Measurements from ENCODE around the gene AHSP. TPM values are rescaled to one million over a fixed set of nuclear protein-coding genes. Genes with fewer than 3 reads are reported as not detected.
A peak's percentile ranks its signal among the peaks of the same experiment; 100 is the strongest.
"Not testable (repeated sequence)": the region's sequence is repeated elsewhere in the genome, so short reads cannot be mapped to it uniquely, and the experiment has no call there.

Gene AHSP
- total RNA-seq, 4 donors from 2014 or later, result 1.2 TPM; not detected in 3

- peak overlapping the region; percentile 45 to 51 (median 46) for H3K4me3 ChIP-seq
- H3K27ac ChIP-seq (replicated peaks in 1 of 4), result no peak overlapping the region
- H3K27me3 ChIP-seq, result peaks cover 0 to 50% (median 13%) of the 10 kb centered on the region in 4 donors
- 22% methylated on average over 6 of the region's 57 CpGs for WGBS
- peaks cover 0 to 7% (median 0%) of the 10 kb centered on the region in 4 donors for H3K9me3 ChIP-seq
- no peaks in the 10 kb centered on the region for H3K36me3 ChIP-seq
- TF ChIP-seq CTCF (IDR thresholded peaks at IDR 0.05), result no peak
- TF ChIP-seq POLR2AphosphoS5 (IDR thresholded peaks at IDR 0.05), result no peak
- intact Hi-C loops (cut with DNase I), result no loop called here
- no peak for DNase-seq (ENCODE audit: extremely low spot score)
- peaks cover 5 to 9% (median 8%) of the 10 kb centered on the region in 4 donors for H3K4me1 ChIP-seq
Measured at GRCh38 chr16:31537362-31538242, 9.9 kb downstream of the AHSP start.

- H3K4me1 ChIP-seq; H3K36me3 ChIP-seq; intact Hi-C loops (cut with DNase I); H3K27ac ChIP-seq (replicated peaks in 1 of 4); DNase-seq (ENCODE audit: extremely low spot score); H3K4me3 ChIP-seq: not testable (repeated sequence)
- peaks cover 0 to 47% (median 13%) of the 10 kb centered on the region in 4 donors for H3K27me3 ChIP-seq
- H3K9me3 ChIP-seq, result peaks cover 0 to 11% (median 0%) of the 10 kb centered on the region in 4 donors
- 71% methylated on average over 7 of the region's 7 CpGs for WGBS
Measured at GRCh38 chr16:31538243-31538598, 10.5 kb downstream of the AHSP start.

- intact Hi-C loops (cut with DNase I); DNase-seq (ENCODE audit: extremely low spot score); H3K4me3 ChIP-seq; H3K4me1 ChIP-seq; H3K36me3 ChIP-seq; H3K27ac ChIP-seq (replicated peaks in 1 of 4): not testable (repeated sequence)
- 67% methylated on average over 3 of the region's 4 CpGs for WGBS
- Histone ChIP-seq H3K27me3 (peaks cover 0 to 39% (median 13%) of the 10 kb centered on the region in 4 donors), H3K9me3 (peaks cover 0 to 11% (median 0%) of the 10 kb centered on the region in 4 donors)
Measured at GRCh38 chr16:31539762-31540161, 12.1 kb downstream of the AHSP start.

GRCh38 chr16:31542763-31543162, 15.1 kb downstream of the AHSP start:
- DNase-seq (ENCODE audit: extremely low spot score), result no peak
- H3K9me3 ChIP-seq, result peaks cover 0 to 11% (median 0%) of the 10 kb centered on the region in 4 donors
- H3K36me3 ChIP-seq, result no peaks in the 10 kb centered on the region
- intact Hi-C loops (cut with DNase I), result no loop called here
- peaks cover 0 to 24% (median 5%) of the 10 kb centered on the region in 4 donors for H3K27me3 ChIP-seq
- peaks cover 0 to 2% (median 1%) of the 10 kb centered on the region in 4 donors for H3K4me1 ChIP-seq
- H3K27ac ChIP-seq (replicated peaks in 1 of 4), result no peak overlapping the region
- TF ChIP-seq POLR2AphosphoS5 (IDR thresholded peaks at IDR 0.05), result no peak
- TF ChIP-seq EP300 (IDR thresholded peaks at IDR 0.05), result no peak
- TF ChIP-seq POLR2A (IDR thresholded peaks at IDR 0.05; ENCODE audit: low read depth), result no peak
- TF ChIP-seq CTCF (IDR thresholded peaks at IDR 0.05), result no peak
- 90% methylated on average over 4 of the region's 4 CpGs for whole genome bisulfite sequencing
- no peak overlapping the region for H3K4me3 ChIP-seq

GRCh38 chr16:31561426-31562233, 33.9 kb downstream of the AHSP start:
- TF ChIP-seq POLR2AphosphoS5 (IDR thresholded peaks at IDR 0.05), result no peak
- TF ChIP-seq EP300 (IDR thresholded peaks at IDR 0.05), result no peak
- Histone ChIP-seq H3K36me3 (no peaks in the 10 kb centered on the region), H3K4me1 (no peaks in the 10 kb centered on the region), H3K9me3 (no peaks in the 10 kb centered on the region), H3K27ac (replicated peaks in 1 of 4) (no peak overlapping the region), H3K27me3 (peaks cover 0 to 38% (median 0%) of the 10 kb centered on the region in 4 donors), H3K4me3 (no peak overlapping the region)
- 78% methylated on average over 8 of the region's 8 CpGs for WGBS
- intact Hi-C loops (cut with DNase I), result no loop called here
- no peak for DNase-seq (ENCODE audit: extremely low spot score)

Data from esophagus muscularis mucosa (tissue), 4 donors.